Endothelial cell (in vitro differentiated cells): ENCODE measurements around the gene MGAT3. TPM values are rescaled to one million over a fixed set of nuclear protein-coding genes. Genes with fewer than 3 reads are reported as not detected.

Experiments used
- DNase-seq: peaks from one replicate; pipeline ENCODE4 v3.0.0; 2021; ENCODE audit warnings: low spot score
- H3K27ac Mint-ChIP-seq: one replicate; pipeline ENCODE4 v1.8.0; 2021; ENCODE audit warnings: mixed read lengths, inconsistent platforms; ENCODE audit not compliant: unreplicated experiment
- H3K27me3 Mint-ChIP-seq: one replicate; pipeline ENCODE4 v1.8.0; 2021; ENCODE audit warnings: mild to moderate bottlenecking, moderate library complexity, mixed read lengths, inconsistent platforms; ENCODE audit not compliant: unreplicated experiment
- H3K36me3 Mint-ChIP-seq: one replicate; pipeline ENCODE4 v1.8.0; 2021; ENCODE audit warnings: mild to moderate bottlenecking, low read depth, mixed read lengths, inconsistent platforms; ENCODE audit not compliant: unreplicated experiment
- H3K4me1 Mint-ChIP-seq: one replicate; pipeline ENCODE4 v1.8.0; 2021; ENCODE audit warnings: mild to moderate bottlenecking, mixed read lengths, inconsistent platforms; ENCODE audit not compliant: unreplicated experiment
- H3K4me3 Mint-ChIP-seq: one replicate; pipeline ENCODE4 v1.8.0; 2021; ENCODE audit warnings: mild to moderate bottlenecking, mixed read lengths, inconsistent platforms; ENCODE audit not compliant: unreplicated experiment
- H3K9me3 Mint-ChIP-seq: one replicate; pipeline ENCODE4 v1.8.0; 2021; ENCODE audit warnings: mixed read lengths, inconsistent platforms; ENCODE audit not compliant: unreplicated experiment
- CTCF ChIP-seq: fragments of 200-600 bp; sonication (generic); IDR thresholded peaks from one replicate; pipeline ENCODE4 v1.5.0; 2021; ENCODE audit warnings: antibody characterized with exemption; ENCODE audit not compliant: unreplicated experiment
- total RNA-seq: library from RNA; stranded (reverse); fragmentation: NEBNext Ultra II Directional; extraction: Animal tissue kit (Norgen Biotek cat#: 25700); gene quantifications from one replicate; pipeline ENCODE4 v1.2.1, GENCODE V29; 2021; ENCODE audit not compliant: unreplicated experiment

The MGAT3 gene
- total RNA-seq, 1 donor from 2014 or later: 0.87 TPM

GRCh38 chr22:39522567-39523300, 65.9 kb downstream of the MGAT3 start:
- H3K4me1 Mint-ChIP-seq: peaks cover 60% of the 10 kb centered on the region

GRCh38 chr22:39524089-39524752, 67.4 kb downstream of the MGAT3 start:
- Mint-ChIP-seq H3K36me3 (peaks cover 35% of the 10 kb centered on the region), H3K9me3 (no peaks in the 10 kb centered on the region), H3K4me3 (peak overlapping the region; percentile 73), H3K27ac (peak overlapping the region; percentile 85), H3K4me1 (peaks cover 55% of the 10 kb centered on the region), H3K27me3 (peaks cover 15% of the 10 kb centered on the region)
- no peak for TF ChIP-seq CTCF
- DNase-seq: no peak

More at GRCh38 chr22:39522567-39523300, 65.9 kb downstream of the MGAT3 start:
- Mint-ChIP-seq H3K27me3 (peaks cover 15% of the 10 kb centered on the region), H3K27ac (peak overlapping the region; percentile 78), H3K9me3 (no peaks in the 10 kb centered on the region), H3K4me3 (peak overlapping the region; percentile 96), H3K36me3 (peaks cover 37% of the 10 kb centered on the region)
- DNase-seq: no peak
- no peak for TF ChIP-seq CTCF

- no peak for DNase-seq
- Mint-ChIP-seq H3K4me3 (peak overlapping the region; percentile 73), H3K4me1 (peaks cover 56% of the 10 kb centered on the region), H3K9me3 (no peaks in the 10 kb centered on the region), H3K36me3 (peaks cover 38% of the 10 kb centered on the region), H3K27ac (peak overlapping the region; percentile 85), H3K27me3 (peaks cover 14% of the 10 kb centered on the region)
- no peak for TF ChIP-seq CTCF
These were observed 68.2 kb downstream of the MGAT3 start for GRCh38 chr22:39524753-39525657.

GRCh38 chr22:39525658-39525975, 68.8 kb downstream of the MGAT3 start:
- H3K4me1 Mint-ChIP-seq: peaks cover 56% of the 10 kb centered on the region
- peak overlapping the region; percentile 23 for H3K4me3 Mint-ChIP-seq
- peaks cover 11% of the 10 kb centered on the region for H3K27me3 Mint-ChIP-seq
- DNase-seq: no peak
- TF ChIP-seq CTCF: no peak
- peak overlapping the region; percentile 50 for H3K27ac Mint-ChIP-seq
- no peaks in the 10 kb centered on the region for H3K9me3 Mint-ChIP-seq
- peaks cover 40% of the 10 kb centered on the region for H3K36me3 Mint-ChIP-seq
